Neural progenitor cell (in vitro differentiated cells): ENCODE results near the gene PSME2.

Source experiments
- EZH2phosphoT487 ChIP-seq: fragments of 200-600 bp; sonication (generic); IDR thresholded peaks from 2 replicates; pipeline ENCODE4 v1.6.1; 2017; ENCODE audit warnings: antibody characterized with exemption
- TF ChIP-seq, protein P1 (sequence below): fragments of 200-600 bp; sonication (generic); IDR thresholded peaks from 2 replicates; pipeline ENCODE4 v1.5.1; 2017; ENCODE audit warnings: antibody characterized with exemption, mild to moderate bottlenecking

DNA sequence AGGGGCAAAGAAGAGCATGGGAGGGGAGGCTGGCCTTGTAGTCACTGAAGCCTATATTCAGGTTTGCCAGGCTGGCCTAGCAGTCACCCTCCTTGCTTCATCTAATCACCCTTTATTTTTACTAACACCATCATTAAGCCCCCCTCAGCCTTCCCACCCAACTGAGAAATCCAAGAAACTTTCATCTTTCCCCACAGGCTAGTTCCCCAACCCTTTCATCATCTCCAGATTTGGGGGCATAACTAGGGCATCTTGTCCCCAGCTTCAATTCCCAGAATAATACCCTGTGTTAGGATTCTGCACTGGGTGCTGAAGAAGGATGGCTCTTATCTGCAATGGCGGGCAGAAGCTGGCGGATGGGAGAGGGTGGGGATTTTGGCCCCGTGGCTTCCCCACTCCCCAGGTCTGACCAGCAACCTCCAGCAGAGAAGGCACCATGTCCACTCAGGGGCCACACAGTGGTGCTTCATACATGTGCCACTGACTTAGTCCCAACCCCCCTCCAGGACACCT lies 45.4 kb downstream of the PSME2 start:
- TF ChIP-seq, protein P1, sequence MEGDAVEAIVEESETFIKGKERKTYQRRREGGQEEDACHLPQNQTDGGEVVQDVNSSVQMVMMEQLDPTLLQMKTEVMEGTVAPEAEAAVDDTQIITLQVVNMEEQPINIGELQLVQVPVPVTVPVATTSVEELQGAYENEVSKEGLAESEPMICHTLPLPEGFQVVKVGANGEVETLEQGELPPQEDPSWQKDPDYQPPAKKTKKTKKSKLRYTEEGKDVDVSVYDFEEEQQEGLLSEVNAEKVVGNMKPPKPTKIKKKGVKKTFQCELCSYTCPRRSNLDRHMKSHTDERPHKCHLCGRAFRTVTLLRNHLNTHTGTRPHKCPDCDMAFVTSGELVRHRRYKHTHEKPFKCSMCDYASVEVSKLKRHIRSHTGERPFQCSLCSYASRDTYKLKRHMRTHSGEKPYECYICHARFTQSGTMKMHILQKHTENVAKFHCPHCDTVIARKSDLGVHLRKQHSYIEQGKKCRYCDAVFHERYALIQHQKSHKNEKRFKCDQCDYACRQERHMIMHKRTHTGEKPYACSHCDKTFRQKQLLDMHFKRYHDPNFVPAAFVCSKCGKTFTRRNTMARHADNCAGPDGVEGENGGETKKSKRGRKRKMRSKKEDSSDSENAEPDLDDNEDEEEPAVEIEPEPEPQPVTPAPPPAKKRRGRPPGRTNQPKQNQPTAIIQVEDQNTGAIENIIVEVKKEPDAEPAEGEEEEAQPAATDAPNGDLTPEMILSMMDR, result no peak
- no peak for TF ChIP-seq EZH2phosphoT487
